ENCODE measurements around the gene KCNMB1.

Gene KCNMB1, protein sequence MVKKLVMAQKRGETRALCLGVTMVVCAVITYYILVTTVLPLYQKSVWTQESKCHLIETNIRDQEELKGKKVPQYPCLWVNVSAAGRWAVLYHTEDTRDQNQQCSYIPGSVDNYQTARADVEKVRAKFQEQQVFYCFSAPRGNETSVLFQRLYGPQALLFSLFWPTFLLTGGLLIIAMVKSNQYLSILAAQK

DNA sequence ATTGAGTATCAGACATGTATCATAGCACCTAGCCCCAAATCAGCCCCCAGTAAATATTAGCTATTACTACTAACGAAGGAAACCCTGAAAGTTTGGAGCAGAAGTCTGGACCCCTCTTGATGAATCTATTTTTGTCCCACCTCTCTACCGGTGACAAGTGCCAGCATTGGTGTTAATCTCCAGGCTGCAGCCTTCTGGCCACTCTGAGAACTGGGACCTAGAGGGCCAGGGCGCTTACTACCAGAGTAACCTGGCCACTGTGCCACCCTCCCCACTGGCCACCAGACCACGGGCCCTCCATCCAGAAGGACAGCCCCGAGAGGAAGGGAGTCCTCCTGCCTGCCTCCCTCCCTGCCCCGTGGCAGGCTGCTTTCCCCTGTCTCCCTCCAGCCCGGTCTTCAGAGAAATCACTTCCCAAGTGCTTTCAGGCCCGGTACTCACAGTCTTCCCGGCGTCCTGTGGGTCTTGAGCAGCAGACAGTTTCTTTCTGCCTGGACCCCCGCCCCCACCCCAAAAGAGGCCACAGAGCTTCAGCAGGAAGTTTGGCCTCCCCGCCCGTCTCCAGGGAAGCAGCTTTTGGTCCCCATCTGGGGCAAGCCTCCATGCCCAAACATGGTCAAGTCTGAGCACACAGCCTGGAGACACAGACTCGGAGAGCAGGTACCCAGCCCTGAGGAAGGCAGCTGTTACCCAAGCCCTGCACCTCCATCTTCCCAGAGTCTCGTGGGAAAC is at the start of gene KCNMB1:
Gene KCNMB1, minus strand, starts transcription at position 550 of the 732 bp plus-strand sequence. CDS start 3,920 bp downstream, outside the sequence.
- DNase-seq (ENCODE audit: low read depth in 2 of 2) = no peak

DNA sequence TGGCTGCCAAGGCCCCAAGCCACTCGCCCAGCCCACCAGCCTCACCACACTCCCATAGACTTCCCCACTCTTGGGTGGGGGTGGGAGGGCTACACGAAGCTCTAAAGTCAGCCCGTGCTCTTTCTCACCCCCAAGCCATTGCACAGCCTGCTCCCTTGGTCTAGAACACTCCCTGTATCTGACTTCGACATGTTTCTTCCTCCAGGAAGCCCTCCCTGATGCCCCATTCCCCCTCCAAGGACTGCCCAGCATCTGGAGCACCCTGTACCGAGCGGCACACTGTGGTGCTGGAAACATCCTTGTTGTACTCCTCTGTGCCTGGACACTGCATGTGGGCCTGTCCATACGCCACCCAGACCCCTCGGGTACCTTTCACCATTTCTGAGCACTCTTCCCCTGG is 49.4 kb upstream of the KCNMB1 start:
- DNase-seq (ENCODE audit: low read depth in 2 of 2) = no peak

DNA sequence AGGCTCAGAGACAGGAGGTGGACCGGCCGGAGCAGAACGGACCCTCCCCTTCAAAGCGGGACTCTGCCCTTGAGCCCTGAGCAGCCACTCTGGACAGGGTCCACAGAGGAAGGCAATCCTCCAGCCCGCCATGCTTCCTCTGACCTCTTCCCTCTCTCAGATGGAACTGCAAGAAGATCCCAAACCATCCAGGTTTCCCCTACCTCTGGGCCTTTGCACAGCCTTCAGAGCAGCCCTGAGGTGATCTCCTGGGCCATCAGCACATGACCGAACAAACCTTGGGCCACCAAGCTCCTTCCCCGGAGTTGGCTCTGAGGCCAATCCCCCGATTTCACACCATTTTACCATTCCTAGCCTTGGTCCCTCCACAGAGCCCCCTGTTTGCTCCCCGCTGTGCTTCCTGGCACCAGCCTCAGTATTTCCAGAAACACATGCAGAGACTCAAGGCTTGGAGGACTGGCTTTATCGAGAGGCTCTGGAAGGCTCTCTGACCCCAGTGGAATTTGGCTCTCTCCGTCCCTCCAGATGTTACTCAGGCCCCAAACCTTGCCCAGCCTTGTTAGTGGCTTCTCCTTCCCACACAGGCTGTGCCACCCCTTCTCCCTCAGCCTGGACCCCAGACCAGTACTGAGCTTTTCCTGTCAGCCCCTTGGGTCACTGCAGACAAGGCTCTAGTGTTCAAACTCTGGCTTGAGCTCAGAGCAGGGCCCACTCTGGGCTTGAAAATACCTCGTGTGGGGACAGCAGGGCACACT is 48.6 kb upstream of the KCNMB1 start:
- no peak for DNase-seq (ENCODE audit: low read depth in 2 of 2)

DNA sequence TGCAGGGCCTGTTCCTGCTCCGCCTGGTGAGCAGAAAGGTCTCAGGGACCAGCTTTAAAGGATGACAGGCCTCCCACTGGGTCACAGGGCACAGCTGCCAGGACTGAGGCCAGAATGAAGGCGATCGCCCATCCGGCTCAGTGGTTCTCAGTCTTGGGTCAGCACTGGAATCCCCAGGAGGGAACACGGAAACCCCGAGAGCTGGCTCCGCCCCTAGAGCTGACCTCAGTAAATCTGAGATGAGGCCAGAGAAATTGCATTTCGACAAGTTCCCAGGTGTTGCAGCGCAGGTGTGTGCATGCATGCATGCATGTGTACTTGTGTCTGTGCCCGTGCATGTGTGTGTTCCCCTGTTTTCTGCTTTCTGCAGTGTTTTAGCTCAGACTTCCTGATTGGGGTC is 47.2 kb upstream of the KCNMB1 start:
- no peak for DNase-seq (ENCODE audit: low read depth in 2 of 2)

DNA sequence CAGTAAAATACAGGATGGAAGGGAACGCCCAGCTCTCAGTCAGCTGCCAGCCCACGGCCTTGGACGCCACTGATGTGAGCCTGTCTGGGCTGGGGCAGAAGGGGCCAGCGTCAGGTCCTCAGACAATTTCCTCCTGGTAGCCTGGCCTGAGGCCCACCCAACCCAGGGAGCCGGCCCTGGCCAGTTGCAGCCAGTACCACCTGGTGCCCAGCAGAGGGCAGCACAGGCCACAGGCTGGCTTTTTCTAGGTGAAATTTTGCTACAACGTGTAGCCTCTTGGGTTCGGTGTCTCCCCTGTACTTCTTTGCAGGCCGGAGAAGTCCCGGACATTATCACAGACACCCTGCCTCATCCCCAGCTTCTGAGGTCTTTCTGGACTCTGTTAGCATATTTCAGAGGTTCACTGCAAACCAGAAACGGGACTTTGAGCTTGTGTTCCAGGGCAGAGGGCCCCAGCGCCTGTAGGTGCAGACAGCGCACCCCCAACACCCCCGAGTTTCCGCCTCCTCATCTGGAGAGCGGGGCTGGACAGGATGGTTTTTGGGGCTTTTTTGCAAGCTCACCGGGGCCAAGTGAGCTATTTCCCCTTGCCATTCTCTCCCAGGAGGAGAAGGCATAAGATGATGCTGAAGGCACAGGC is 45.9 kb upstream of the KCNMB1 start:
- DNase-seq (ENCODE audit: low read depth in 2 of 2) = peak; percentile 31 to 51

DNA sequence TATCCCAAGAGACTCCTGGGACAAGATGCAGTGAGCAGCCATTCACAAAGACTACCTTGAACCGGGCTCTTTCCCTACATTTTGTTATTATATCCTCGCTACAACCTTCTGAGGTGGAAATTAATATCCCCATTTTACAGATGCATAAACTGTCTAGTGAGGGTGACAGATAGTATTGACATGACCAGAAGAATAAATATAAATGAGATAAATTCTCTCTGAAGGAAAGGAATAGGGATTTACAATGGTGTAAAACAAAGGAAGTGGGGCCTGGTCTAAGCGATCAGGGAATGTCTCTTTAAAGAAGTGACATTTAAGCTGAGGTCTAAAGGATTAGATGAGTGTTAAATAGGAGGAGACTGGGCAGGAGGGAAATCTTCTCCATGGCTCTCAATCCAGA is 43.5 kb upstream of the KCNMB1 start:
- DNase-seq (ENCODE audit: low read depth in 2 of 2) = no peak

DNA sequence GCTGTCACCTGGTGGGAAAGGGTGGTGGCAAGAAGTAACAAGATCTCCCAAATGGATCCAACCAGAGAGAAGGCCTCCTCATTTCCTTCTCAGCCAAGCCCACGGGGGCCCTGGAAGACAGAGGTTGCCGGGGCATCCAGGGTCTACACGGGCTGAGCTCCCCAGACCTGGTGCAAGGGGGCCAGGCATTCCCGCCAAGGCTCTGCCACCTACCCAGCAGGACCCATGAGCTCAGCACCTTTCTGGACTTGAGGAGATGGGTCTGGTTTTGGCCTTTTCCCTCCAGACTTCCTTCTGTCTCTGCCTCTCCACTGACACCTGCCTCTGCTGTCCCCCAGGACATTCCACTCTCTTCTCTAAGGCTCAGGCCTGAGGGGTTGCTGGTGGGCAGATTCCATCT is 42.4 kb upstream of the KCNMB1 start:
- DNase-seq (ENCODE audit: low read depth in 2 of 2) = no peak

DNA sequence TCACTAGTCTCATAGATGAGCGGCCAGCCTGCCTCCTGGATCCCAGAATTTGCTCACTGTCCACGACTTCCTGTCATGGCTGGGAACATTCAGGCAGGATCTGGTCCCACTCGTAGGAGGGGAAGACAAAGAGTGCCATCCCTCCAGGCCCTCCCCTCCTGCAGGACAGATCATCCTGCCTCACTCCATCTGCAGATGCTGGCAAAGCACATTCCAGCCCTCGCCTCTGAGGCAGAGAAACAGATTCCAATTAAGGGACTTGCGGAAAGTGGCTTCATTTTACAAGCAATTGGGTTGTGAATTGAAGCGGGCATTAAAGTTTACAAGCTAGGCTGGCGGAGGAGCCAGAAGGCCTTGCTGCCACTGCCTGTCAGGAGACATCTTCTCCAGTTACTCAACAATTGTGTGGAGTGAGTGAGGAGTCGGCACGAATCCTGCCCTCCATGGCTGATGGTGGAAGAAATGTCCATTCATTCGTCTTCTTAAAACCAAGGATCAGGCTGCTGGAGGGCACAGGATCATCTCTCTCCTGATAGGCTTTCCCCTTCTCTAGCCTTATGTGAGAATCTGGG is 41.8 kb upstream of the KCNMB1 start:
- DNase-seq (ENCODE audit: low read depth in 2 of 2) = no peak

DNA sequence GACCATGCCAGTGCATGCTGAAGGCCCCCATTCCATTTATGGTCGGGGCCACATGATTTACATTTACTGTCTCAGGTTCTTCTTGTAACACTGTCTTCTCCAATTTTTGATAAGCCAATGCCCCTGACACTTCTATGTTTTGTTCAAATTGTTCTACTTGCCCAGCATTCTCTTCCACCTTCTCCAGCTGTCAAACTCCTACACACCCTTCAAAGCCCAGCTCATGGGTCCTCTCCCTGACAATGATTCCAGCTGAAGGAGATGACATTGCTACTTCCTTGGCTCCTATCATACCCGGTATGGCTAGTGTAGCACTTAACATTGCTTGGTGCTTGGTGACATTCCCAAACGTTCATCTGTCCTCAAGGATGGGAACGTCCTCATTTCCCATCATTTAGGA is 41.1 kb upstream of the KCNMB1 start:
- DNase-seq (ENCODE audit: low read depth in 2 of 2) = no peak

DNA sequence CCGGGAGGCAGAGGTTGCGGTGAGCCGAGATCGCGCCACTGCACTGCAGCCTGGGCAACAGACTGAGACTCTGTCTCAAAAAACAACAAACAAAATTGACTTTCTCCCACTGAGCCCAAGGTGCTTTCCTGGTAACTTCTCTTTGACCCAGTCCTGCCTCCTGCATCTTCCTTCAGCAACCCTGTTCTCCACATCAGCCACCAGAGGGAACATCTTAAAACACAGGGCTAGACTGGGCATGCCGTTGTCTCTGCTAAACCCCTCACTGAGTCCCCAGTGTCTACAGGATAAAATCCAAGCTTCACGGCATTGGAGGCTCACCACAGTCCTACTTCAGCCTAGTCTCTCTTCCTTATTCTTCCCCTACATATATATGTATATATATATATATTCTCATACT is 39.8 kb upstream of the KCNMB1 start:
- no peak for DNase-seq (ENCODE audit: low read depth in 2 of 2)

DNA sequence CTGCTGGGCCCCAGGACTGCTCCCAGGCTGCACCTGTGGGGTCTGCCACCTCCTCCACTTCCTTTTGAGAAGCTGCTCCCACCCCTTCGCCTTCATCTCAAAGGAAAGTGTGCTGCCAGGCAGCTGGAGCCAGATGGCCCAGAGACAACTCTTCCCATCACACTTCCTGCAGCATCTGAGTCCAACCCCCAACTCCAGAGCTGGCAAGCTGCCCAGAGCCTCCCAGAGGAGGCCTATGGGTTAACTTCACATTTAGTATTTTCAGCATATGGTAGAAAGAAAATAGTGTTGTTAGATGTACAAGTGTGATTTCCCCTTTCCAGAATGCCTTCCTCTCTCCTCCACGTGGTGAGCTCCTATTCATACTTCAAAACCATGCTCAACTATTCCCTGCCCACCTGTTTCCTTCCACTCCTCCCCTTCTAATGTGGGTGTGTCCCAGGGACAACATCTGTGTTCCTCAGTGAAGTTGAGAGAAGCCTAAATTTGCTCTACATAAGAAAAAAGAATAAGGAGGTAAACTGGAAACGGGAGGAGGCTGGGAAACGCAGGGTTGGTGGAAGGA is 38.6 kb upstream of the KCNMB1 start:
- no peak for DNase-seq (ENCODE audit: low read depth in 2 of 2)

DNA sequence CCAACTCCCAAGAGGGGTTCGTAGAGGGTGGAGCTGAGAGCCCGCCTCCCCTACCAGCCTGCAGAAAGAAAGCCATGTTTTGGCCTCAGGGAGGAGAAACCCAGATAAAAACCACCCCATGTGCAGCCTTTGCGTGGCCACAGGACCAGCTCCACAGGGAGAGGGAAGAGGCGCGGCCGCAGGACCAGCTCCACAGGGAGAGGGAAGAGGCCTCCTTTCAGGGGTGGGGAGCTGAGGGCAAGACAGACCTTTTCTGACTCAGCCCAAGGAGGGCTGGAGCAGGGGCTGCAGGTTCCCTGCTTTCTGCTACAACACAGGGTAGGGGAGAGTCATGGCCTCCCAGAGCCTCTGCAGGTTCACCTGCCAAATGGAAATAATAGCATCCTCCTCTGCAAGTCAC is 37.6 kb upstream of the KCNMB1 start:
- DNase-seq (ENCODE audit: low read depth in 2 of 2) = no peak

DNA sequence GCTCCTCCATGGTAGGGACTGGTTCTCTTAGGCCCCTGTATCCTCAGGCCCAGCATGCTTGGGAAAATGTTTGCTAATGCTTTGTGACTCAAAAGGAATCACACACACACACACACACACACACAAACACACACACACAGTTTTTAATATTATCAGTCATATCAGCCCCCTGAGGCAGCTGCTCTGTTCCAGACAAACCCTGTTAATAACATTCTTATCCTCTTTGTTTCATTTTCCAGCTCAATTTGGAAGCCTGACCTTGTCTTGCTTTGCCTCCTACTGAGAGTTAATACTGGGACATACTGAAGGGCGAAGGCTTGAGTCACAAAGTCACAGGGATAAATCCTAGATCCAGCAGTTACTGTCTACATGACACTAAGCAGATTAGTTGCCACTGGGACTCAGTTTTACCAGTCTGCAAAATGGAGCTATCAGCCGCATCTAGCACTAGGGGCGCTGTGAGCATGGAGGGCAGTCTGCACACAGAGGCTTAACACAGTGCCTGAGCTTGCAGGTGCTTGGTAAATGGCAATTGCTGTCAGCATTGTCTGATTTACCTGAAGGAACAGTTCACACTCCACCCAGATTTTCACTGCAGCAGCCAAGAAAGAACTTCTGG is 37.1 kb upstream of the KCNMB1 start:
- DNase-seq (ENCODE audit: low read depth in 2 of 2) = no peak

DNA sequence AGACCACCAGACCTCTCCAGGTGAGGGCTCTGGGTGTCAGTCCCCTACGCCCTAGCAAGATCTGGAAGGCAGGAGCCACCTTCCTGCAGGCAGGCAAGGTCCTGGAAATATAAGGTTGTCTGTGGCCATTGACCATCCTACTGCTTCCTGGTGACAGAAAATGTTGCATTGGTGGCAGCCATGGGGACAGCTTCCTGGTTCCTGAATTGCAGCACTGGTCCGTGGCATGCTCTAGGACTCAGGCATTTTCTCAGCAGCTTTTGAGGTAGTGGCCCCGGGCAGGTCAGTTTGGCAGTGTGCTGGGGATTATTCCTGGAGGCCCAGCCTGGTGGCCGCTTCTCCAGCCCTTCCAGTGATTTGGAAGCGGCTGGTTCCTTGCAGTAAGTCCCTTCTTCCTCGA is 36.6 kb upstream of the KCNMB1 start:
- DNase-seq (ENCODE audit: low read depth in 2 of 2) = no peak

DNA sequence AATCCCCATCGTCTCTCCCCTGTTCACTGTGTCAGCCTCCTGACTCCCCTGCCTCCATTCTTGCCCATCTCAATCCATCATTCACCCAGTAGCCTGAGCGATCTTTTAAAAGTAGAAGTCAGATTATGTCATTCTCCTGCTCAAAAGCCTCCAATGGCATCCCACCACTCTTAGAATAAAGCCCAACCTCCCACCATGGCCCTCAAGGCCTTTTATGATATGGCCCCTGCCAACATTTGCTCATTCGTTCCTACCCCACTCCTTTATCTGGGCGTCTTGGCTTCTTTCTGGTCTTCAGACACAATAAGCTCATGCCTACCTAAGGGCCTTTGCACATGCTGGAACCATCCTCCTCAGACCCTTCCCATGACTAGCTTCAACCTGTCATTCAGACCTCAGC is 35.5 kb upstream of the KCNMB1 start:
- no peak for DNase-seq (ENCODE audit: low read depth in 2 of 2)

DNA sequence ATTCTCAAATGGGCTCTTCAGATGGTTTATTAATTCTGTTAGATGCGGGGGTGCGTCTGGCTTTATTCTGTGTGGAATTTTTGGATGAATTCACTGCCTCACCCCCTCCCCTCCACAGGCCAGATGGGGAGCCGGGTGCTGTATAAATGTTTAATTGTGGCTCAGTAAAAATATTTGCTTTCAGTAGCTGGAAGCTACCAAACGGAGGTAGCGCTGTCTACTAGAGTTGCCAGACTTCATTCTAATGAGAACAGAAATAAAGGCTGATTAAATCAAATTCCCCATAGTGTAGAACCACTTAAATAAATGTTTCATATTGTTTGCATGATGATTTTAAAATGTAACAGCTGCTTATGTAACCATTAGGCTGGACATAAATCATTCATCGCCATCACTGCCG is 34.5 kb upstream of the KCNMB1 start:
- DNase-seq (ENCODE audit: low read depth in 2 of 2) = no peak

DNA sequence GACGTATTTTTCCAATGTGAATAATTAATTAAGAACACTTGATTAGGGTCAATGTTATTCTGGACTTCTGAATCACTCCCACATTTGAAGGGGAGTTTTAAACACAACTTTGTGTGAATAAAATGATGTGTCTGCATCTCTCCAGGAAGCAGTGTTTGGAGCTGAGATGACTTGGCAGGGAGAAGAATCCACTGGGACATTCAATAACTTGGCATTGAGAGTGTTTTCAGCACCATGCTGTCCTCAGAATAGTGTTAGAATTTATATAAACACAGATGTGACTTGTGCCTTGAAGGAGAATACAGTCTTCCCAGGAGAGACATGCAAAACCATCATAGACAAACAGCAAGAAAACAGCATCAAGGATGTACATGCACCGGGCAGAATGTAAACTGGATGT is 32.7 kb upstream of the KCNMB1 start:
- no peak for DNase-seq (ENCODE audit: low read depth in 2 of 2)

DNA sequence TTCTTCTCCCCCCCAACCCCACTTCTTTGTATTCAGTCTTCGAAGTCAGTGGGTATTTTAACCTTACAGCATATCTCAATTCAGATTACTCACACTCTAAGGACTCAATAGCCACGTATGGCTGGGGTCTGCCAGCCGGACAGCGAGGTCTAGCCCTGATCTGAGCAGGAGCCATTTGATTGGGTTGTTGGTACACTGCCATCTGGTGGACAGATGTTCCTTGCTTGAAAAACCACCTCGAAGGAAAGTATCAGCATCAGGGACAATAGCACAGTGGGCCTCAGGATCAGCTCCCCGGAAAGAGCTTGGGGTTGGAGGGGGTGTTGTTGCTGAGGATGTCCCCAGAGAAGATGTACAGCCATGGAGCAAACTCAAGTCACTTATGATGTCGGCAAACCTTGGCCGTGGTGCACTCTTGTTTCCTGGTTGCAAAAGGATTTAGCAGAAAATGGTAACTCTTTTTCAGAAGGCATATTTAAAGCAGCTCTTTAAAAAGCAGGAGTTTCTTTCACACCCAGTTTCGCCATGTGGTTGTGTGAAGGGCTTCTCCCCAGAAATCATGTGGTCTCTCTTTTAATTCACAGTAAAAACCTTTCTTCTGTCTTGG is 31.7 kb upstream of the KCNMB1 start:
- DNase-seq (ENCODE audit: low read depth in 2 of 2) = peak; percentile 21 to 53

DNA sequence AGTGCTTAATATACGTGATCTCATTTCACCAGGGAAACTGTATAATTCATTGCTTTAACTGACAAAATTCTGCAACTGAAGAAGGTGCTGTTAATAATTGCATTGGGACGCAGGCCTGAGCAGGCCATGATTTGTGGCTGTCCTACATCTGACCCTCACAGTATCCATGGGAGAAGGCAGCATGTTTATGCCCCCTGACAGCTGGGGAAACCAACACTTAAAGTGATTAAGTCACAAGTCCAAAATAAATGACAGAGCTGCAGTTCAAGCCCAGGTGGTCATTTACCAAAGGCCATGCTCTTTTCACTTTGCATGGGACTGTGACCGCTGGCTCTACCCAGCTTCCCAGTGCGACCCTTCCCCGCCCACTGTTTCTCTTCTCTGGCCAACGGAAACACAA is 30.5 kb upstream of the KCNMB1 start:
- no peak for DNase-seq (ENCODE audit: low read depth in 2 of 2)

DNA sequence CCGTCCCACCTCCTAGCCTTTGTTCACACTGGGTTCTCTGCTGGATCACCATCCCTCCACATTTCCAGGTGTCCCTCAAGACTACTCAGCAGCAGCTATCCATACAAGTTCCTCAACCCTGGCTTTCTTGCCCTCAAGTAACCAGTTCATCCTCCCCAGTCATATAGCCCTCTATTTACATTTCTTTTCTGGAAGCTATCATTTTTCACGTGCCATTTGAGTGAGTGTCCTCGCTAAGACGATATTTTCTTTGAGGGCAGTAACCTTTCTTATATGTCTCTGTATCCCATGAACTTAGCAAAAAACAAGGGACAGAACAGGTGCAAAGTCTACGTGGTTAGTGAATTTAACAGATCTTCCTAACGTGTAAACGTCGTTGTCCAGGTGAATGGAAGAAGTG is 29.6 kb upstream of the KCNMB1 start:
- DNase-seq (ENCODE audit: low read depth in 2 of 2) = no peak

DNA sequence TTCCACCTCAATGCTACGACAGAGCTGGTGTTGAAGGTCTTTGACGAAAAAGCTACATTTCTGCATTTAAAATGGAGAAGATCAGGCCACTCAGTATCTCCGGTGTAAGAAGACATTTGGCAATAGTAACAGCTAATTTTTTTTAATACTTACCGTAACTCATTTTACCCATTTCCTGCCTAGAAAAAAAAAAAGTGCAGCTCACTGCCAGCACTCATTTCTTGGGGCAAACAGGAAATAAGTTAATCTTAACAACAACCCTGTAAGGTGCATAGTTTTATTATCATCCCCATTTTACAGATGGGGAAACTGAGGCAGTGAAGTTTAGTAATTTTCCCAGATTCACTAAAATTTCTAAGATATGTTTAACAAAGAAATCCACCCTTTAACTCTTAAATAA is 27.4 kb upstream of the KCNMB1 start:
- DNase-seq (ENCODE audit: low read depth in 2 of 2) = no peak

Measured in activated CD4-positive, alpha-beta T cell treated with anti-CD3 and anti-CD28 coated beads for 24 hours (primary cell).